Thymus (tissue), 11 donors: ENCODE measurements around the gene NAPB. TPM values are rescaled to one million over a fixed set of nuclear protein-coding genes. Genes with fewer than 3 reads are reported as not detected.
A peak's percentile ranks its signal among the peaks of the same experiment; 100 is the strongest.

Experiments
- DNase-seq, 9 donors: peaks; one replicate each; pipeline ENCODE4 v3.0.0-alpha.2; 2013; ENCODE audit warnings: low spot score in 9 of 9, low read depth in 6 of 9, missing footprints in 1 of 9
- H3K27ac ChIP-seq, 2 donors: one replicate each; pipeline ENCODE4 v1.5.1; 2013; ENCODE audit warnings: control low read depth in 1 of 2, low read depth in 1 of 2, low read length in 1 of 2, mild to moderate bottlenecking in 1 of 2, moderate library complexity in 1 of 2
- H3K27me3 ChIP-seq, 2 donors: one replicate each; pipeline ENCODE4 v1.5.1; 2013; ENCODE audit warnings: low read length in 1 of 2; ENCODE audit not compliant: control insufficient read depth in 2 of 2, insufficient read depth in 1 of 2
- H3K36me3 ChIP-seq, 2 donors: one replicate each; pipeline ENCODE4 v1.5.1; 2013; ENCODE audit warnings: low read length in 1 of 2, mild to moderate bottlenecking in 1 of 2, moderate library complexity in 1 of 2; ENCODE audit not compliant: control insufficient read depth in 2 of 2, insufficient read depth in 2 of 2
- H3K4me1 ChIP-seq, 2 donors: one replicate each; pipeline ENCODE4 v1.5.1; 2013; ENCODE audit warnings: low read length in 2 of 2; ENCODE audit not compliant: control insufficient read depth in 2 of 2, insufficient read depth in 2 of 2
- H3K4me3 ChIP-seq, 2 donors: one replicate each; pipeline ENCODE4 v1.5.1; 2013; ENCODE audit warnings: low read length in 2 of 2, control low read depth in 1 of 2, mild to moderate bottlenecking in 1 of 2
- H3K9me3 ChIP-seq, 2 donors: one replicate each; pipeline ENCODE4 v1.5.1; 2013; ENCODE audit warnings: low read length in 1 of 2, mild to moderate bottlenecking in 1 of 2; ENCODE audit not compliant: control insufficient read depth in 2 of 2, insufficient read depth in 1 of 2
- WGBS: extraction: QIAGEN DNeasy Blood & Tissue Kit; methylation state at CpG from one replicate; pipeline ENCODE4 v1.1.7; 2013; 5-methylcytosine and 5-hydroxymethylcytosine counted together
- polyA plus RNA-seq: library from polyadenylated mRNA; stranded (reverse); fragments of 200-250 nt; gene quantifications from one replicate; pipeline ENCODE4 v1.2.3, GENCODE V29; 2013
- total RNA-seq: library from RNA; stranded (reverse); fragments of 120-200 nt; gene quantifications from one replicate; pipeline ENCODE4 v1.2.4, GENCODE V29; 2013
- donor health status: healthy.

The NAPB gene
- total and polyA plus RNA-seq, 2 donors = 7.6 to 8.8 TPM

DNA sequence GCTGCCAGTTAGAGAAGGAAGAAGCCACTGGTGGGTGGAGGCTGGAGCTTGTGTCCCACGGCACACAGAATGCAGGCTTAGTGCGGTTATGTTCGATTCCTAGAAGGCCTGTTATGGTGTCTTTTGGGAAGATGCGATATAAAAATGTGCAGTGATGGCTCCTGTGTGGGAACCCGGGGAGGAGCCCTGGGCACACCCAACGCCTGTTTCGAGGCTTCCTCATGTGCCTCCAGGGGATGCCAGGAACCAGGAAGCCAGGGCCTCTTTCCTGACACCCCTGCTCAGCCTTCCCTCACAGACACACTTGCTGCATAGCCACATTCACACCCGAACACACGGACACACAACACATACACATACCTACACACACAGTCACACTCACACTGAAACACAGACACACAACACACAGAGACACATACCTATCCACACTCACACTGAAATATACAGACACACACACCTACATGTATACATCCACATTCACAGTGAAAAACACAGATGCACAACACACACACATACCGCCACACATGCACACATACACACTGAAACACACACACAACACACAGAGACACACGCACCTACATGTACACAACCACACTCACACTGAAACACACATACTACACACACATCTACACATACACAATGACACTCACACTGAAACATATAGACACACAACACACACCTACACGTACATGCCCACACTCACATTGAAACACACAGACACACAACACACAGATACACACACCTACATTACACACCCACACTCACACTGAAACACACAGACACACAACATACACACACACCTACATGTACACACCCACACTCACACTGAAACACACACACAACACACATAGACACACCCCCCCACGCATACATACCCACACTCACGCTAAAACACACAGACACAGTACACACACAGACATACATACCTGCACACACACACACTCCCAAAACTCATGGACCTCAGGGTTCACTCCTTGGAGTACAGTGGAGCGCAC is 32.6 kb upstream of the NAPB start:
- peaks cover 0 to 11% of the 10 kb centered on the region in 2 donors for H3K9me3 ChIP-seq
- H3K27me3 ChIP-seq = no peaks in the 10 kb centered on the region
- peaks cover 9 to 53% of the 10 kb centered on the region in 2 donors for H3K4me1 ChIP-seq
- no peak overlapping the region for H3K27ac ChIP-seq
- DNase-seq = no peak
- no peak overlapping the region for H3K4me3 ChIP-seq
- 97% methylated on average over 15 of the region's 15 CpGs for WGBS
- no peaks in the 10 kb centered on the region for H3K36me3 ChIP-seq

- WGBS = 86% methylated on average over 4 of the region's 4 CpGs
- peaks cover 0 to 11% of the 10 kb centered on the region in 2 donors for H3K9me3 ChIP-seq
- H3K4me3 ChIP-seq = no peak within 1 kb of the TSS
- H3K27ac ChIP-seq = no peak within 1 kb of the TSS
- no peaks in the 10 kb centered on the region for H3K27me3 ChIP-seq
- peaks cover 9 to 45% of the 10 kb centered on the region in 2 donors for H3K4me1 ChIP-seq
- no peak for DNase-seq
- H3K36me3 ChIP-seq = no peaks in the 10 kb centered on the region
These were observed 31.5 kb upstream of the NAPB start, which contains the start of gene CST11 for GRCh38 chr20:23452776-23453175. TSS of gene CST11 (minus strand) at chr20:23452876. CDS start at chr20:23452811, 65 bp downstream.

- Histone ChIP-seq H3K4me3 (no peak overlapping the region), H3K27me3 (no peaks in the 10 kb centered on the region), H3K36me3 (no peaks in the 10 kb centered on the region), H3K4me1 (peaks cover 9 to 40% of the 10 kb centered on the region in 2 donors), H3K27ac (no peak overlapping the region), H3K9me3 (peaks cover 0 to 10% of the 10 kb centered on the region in 2 donors)
- DNase-seq = no peak
- WGBS = 97% methylated on average over 11 of the region's 11 CpGs
These were observed 30.7 kb upstream of the NAPB start for GRCh38 chr20:23451956-23452487.

DNA sequence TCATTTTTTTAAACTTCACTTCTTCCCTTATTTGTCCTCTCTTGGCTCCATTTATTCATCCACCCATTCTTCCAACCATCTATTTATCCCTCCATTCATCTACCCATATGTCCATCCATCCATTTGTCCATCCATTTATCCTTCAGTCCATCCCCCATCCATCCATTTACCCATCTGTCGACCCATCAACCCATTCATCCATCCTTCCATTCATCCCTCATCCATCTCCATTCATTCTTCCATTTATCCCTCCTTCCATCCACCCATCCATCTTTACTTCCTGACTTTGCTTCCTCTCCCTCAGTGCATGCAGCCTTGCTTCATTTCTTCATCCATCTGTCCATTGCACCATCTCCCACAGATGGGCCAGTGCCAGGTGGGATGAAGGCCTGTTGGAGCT is 29.6 kb upstream of the NAPB start:
- no peak overlapping the region for H3K4me3 ChIP-seq
- DNase-seq = no peak
- H3K9me3 ChIP-seq = peaks cover 0 to 3% of the 10 kb centered on the region in 2 donors
- peaks cover 3 to 29% of the 10 kb centered on the region in 2 donors for H3K4me1 ChIP-seq
- H3K27me3 ChIP-seq = no peaks in the 10 kb centered on the region
- no peak overlapping the region for H3K27ac ChIP-seq
- H3K36me3 ChIP-seq = no peaks in the 10 kb centered on the region
- 95% methylated on average over 1 of the region's 1 CpG for WGBS

DNA sequence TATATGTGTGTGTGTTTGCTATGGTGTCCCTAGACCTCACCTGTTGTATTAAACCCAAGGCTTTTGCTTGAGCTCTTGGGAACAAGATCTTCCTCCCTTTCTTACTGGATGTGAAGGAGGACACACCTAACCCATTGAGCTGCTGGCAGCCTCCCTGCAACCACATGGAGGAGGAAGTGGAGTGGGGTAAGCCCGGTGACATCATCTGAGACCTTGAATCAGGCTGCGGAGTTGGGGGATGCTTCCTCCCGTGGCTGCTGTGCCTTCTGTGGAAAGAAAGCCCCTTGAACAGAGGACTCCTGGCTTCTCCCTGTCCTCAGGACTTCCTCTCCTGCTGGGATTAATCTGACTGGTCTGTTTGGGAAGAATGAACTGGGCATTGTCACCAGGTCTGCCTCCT is 28.1 kb upstream of the NAPB start:
- Histone ChIP-seq H3K27ac (peak overlapping the region in 1 of 2 donors; percentile 36), H3K4me3 (no peak overlapping the region)
- WGBS = 38% methylated on average over 3 of the region's 3 CpGs

DNA sequence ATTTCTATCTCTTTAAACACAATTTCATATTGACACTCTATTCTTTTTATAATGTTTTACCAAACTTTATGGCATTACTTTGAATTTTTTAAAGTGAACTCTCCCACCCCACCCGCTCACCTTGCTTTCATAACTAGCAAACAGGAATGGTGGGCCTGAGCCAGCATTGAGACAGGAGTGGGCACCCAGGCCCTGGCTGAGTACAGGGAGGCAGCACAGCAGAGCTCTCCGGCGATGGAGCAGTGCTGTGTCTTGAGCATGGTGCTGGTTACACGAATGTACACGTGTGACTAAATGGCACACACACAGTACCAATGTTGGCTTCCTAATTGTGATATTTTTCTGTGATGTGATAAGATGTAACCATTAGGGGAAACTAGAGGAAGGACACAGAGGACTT is 26.9 kb upstream of the NAPB start:
- H3K27ac ChIP-seq = no peak overlapping the region
- WGBS = 99% methylated on average over 5 of the region's 5 CpGs
- no peaks in the 10 kb centered on the region for H3K9me3 ChIP-seq
- H3K36me3 ChIP-seq = no peaks in the 10 kb centered on the region
- H3K27me3 ChIP-seq = no peaks in the 10 kb centered on the region
- no peak for DNase-seq
- H3K4me1 ChIP-seq = peaks cover 0 to 41% of the 10 kb centered on the region in 2 donors
- no peak overlapping the region for H3K4me3 ChIP-seq

More for the DNA sequence above, 28.1 kb upstream of the NAPB start:
- no peaks in the 10 kb centered on the region for H3K9me3 ChIP-seq
- peaks cover 0 to 31% of the 10 kb centered on the region in 2 donors for H3K4me1 ChIP-seq
- peak in 5 of 9 donors; percentile 54 to 80 (median 63) for DNase-seq
- no peaks in the 10 kb centered on the region for H3K27me3 ChIP-seq
- H3K36me3 ChIP-seq = no peaks in the 10 kb centered on the region

DNA sequence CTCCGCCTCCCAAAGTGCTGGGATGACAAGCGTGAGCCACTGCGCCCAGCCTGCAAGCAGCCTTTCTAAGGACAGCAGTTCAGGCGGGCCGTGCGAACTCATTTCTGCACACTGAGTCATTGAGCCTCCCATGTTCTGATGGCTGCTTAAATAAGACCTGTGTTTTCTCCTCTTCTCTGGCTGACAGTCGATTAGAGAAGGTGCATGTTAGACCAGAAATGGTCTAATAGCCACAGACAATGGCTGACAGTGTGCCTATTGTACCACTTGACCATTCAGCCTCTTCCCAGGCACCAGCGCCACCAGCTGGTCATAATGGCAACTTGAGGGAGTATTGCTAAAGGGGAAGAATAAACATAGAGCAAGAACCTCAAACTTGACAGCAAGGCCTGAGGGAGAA is 25.2 kb upstream of the NAPB start:
- Histone ChIP-seq H3K9me3 (no peaks in the 10 kb centered on the region), H3K27ac (no peak overlapping the region), H3K27me3 (no peaks in the 10 kb centered on the region), H3K4me1 (peaks cover 0 to 53% of the 10 kb centered on the region in 2 donors), H3K36me3 (no peaks in the 10 kb centered on the region), H3K4me3 (no peak overlapping the region)
- DNase-seq = no peak
- 86% methylated on average over 8 of the region's 8 CpGs for WGBS

DNA sequence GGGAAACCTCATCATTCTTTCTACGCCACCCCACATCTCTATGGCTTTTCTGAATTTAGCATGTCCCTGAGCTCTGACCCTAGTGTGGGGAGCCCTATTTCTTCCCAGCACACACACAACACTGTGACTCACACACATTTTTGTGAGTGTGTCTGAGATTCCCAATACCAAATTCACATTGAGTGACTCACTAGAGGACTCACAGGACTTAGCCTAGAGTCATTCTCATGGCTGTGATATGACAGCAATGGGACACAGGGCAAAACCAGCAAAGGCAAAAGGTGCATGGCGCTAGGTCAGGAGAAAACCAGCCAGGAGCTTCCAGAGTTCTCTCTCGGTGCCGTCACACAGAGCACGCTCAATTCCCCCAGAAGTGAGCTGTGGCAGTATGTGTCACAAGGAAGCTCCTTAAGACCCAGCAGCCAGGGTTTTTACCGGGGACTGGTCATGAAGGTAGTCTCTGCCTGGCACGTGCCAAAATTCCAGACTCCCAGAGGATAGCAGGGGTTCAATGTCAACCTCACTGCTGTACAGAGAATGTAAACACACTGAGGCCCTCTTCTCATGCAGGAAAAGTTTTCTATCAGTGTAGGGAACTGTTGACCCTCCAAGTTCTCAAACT is 24.4 kb upstream of the NAPB start:
- H3K4me3 ChIP-seq = no peak overlapping the region
- H3K36me3 ChIP-seq = no peaks in the 10 kb centered on the region
- H3K4me1 ChIP-seq = peaks cover 0 to 53% of the 10 kb centered on the region in 2 donors
- no peak for DNase-seq
- 98% methylated on average over 7 of the region's 7 CpGs for WGBS
- H3K27ac ChIP-seq = no peak overlapping the region
- H3K9me3 ChIP-seq = no peaks in the 10 kb centered on the region
- no peaks in the 10 kb centered on the region for H3K27me3 ChIP-seq

- Histone ChIP-seq H3K4me3 (no peak overlapping the region), H3K4me1 (peaks cover 0 to 48% of the 10 kb centered on the region in 2 donors), H3K27ac (no peak overlapping the region), H3K9me3 (no peaks in the 10 kb centered on the region), H3K27me3 (no peaks in the 10 kb centered on the region), H3K36me3 (no peaks in the 10 kb centered on the region)
- no peak for DNase-seq
- WGBS = 92% methylated on average over 4 of the region's 4 CpGs
These were observed 23.6 kb upstream of the NAPB start for GRCh38 chr20:23444859-23445258.
